Fibroblast of gingiva (primary cell): ENCODE measurements around the gene GAS6.
A peak's percentile ranks its signal among the peaks of the same experiment; 100 is the strongest.

ENCODE experiments used
- DNase-seq: peaks from one replicate; pipeline ENCODE4 v3.0.0-alpha.2; 2011; ENCODE audit warnings: low read depth

Gene GAS6

DNA sequence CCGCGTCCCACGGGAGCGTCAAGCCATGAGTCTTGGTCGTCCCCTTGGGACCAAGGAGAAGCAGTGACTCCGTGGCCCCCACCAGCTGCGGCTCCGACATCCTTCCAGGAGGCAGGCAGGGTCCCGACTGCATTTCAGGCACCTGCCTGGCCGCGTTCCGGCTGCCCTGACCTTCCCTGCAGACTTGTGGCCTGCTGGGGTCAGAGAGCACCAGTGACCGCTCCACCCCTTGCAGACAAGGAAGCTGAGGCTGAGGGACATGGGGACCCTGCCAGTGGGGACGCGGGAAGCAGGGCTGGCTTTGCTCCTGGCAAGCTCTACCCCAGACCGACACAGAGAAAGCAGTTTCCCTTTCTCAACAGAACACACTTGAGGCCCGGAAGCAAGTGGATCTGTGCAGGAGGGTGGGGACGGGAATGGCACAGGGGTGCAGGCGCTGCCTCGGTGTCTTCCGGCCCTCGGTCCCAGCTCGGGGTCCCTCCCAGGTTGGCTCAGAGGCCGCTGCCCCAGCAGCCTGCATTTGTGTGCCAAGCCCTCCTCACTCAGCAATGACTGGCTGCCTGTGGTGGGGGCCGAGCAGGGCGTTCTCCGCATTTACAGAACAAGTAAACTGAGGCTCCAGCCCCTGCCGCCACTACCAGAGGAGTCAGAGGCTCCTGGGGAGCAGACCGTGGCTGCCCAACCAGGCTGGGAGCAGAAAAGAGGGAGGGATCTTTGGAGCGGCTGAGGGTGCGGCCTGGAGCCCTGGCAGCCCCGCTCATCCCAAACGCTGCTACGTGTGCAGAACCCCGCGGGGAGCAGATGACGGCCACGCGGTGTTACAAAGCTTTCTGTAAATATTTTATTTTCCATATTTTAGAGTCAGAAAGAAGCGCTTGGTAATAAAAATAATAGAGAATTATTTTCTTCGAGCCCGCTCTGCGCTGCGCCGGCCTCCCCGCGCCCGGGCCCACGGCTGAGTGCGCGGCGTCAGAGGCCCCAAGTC lies 43.9 kb downstream of the GAS6 start:
- DNase-seq = peak; percentile 16

- DNase-seq = no peak
Observed at GRCh38 chr13:113819341-113819730, 44.5 kb downstream of the GAS6 start.

DNA sequence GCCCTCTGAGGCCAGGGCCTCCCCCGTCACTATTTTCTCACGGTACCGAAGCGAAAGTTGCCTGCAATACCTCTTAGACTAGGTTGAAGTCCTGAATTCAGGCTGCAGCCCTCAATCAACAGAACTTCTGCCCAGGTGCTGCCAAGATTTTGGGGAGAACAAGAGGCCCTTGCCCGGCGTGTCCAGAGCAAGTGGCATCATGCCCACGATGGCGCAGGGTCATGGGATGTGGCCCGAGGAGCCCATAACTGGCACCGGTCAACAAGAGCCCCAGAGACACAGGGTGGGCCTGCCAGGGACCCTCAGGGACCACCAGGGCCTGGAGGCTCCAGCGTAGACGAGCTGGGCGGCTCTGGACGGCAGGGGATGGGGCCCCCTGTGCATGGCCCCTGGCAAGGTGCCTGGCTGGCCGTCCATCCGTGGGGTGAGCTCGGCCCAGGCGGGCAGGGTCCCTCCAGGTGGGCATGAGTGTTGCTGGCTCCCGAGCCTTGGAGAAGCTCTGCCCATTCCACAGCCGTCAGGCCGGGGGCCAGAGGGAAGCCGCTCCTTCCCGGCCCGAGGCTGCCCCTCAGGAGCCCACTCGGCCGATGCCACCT lies 45.1 kb downstream of the GAS6 start:
- DNase-seq = no peak

DNA sequence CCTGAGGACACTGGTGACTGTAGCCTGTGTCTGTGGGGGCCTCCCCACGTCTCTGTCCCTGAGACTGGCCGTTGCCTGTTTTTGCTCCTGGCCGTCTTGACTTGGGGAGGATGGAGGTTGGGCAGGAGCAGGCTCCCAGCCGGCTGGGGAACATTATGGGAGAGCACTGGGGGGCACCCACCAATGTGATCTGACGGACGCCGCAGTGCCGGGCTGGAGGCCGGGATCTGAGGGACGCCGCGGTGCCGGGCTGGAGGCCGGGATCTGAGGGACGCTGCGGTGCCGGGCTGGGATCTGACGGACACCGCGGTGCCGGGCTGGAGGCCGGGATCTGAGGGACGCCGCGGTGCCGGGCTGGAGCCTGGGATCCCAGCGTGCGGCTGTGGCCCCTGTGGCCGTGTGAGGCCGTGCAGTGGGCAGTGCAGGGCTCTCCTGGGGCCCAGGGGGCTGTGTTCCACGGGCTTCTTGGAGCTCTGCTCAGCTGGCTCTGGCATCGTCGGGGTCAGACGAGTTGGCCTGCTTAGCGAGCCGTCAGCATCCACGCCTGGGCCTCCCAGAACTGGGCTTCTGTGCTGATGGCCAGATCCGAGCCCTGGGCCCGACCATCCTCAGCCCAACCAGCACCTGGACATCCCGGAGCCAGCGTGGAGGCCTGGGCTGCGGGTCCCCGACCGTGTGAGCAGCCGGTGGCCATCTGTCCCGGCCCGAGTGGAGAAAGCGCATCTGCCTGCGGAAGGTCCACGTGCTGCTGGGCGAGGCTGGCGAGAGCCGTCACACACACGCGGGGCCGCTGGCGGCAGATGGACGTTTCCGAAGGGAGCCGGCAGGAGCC lies 45.8 kb downstream of the GAS6 start:
- no peak for DNase-seq

DNA sequence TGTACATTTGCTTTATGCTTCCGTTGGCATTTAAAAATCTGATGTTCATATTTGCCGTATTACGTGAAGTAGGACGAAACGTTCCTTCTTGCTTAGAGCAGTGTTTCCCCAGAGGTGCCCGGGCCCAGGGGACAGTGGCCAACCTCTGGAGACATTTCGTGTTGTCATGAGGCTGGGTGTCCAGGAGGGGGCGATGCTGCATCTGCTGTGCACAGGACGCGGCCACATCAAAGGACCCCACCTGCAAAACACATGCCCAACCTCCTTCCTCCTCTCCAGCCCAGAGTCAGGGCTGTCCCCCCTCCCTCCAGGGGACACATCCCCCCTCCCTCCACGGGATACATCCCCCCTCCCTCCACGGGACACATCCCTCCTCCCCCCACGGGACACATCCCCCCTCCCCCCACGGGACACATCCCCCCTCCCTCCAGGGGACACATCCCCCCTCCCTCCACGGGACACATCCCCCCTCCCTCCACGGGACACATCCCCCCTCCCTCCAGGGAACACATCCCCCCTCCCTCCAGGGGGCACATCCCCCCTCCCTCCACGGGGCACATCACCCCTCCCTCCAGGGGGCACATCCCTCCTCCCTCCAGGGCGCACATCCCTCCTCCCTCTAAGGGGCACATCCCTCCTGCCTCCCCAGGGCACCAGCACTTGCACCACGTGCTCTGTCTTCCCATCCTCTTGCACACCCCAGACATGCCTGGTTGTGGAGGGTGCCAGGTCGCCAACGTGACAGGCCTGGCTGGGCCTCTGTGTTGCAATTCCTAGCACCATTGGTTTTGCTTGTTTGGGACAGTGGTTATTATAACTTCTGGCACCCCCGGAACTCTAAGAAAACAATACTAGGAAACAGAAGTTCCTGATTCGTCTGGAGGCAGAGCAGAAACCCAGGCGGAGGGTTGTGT lies 46.7 kb downstream of the GAS6 start:
- DNase-seq = peak; percentile 96

GRCh38 chr13:113816254-113816929 lies 47.5 kb downstream of the GAS6 start:
- no peak for DNase-seq

DNA sequence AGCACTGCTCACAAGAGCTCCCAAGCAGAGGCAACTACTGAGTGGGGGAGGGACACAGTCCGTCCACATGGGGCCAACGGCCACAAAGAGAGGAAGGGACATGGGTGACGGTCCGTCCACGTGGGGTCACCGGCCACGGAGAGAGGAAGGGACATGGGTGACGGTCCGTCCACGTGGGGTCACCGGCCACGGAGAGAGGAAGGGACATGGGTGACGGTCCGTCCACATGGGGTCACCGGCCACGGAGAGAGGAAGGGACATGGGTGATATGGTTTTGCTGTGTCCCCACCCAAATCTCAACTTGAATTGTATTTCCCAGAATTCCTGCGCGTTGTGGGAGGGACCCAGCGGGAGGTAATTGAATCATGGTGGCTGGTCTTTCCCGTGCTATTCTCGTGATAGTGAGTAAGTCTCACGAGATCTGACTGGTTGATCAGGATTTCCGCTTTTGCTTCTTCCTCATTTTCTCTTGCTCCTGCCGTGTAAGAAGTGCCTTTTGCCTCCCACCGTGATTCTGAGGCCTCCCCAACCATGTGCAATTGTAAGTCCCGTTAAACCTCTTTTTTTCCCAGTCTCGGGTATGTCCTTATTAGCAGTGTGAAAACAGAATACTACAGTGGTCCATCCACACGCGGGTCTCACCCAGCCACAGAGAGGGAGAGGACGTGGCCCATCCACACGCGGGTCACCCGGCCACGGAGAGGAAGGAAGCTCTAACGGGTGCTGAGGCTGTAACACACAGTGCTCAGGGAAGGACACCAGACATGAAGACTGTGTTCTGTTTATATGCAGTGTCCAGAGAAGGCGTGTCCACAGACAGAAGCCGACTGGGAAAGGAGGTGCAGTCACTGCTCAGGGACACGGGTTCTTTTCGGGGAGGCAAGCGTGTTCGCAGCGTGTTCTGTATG lies 48.5 kb downstream of the GAS6 start:
- no peak for DNase-seq

- DNase-seq = no peak
Observed at GRCh38 chr13:113814435-113814821, 49.4 kb downstream of the GAS6 start.

- DNase-seq = no peak
Observed at GRCh38 chr13:113813749-113814434, 50.0 kb downstream of the GAS6 start.

GRCh38 chr13:113813070-113813748 lies 50.7 kb downstream of the GAS6 start:
- no peak for DNase-seq

- no peak for DNase-seq
Observed at GRCh38 chr13:113812178-113813040, 51.5 kb downstream of the GAS6 start.

DNA sequence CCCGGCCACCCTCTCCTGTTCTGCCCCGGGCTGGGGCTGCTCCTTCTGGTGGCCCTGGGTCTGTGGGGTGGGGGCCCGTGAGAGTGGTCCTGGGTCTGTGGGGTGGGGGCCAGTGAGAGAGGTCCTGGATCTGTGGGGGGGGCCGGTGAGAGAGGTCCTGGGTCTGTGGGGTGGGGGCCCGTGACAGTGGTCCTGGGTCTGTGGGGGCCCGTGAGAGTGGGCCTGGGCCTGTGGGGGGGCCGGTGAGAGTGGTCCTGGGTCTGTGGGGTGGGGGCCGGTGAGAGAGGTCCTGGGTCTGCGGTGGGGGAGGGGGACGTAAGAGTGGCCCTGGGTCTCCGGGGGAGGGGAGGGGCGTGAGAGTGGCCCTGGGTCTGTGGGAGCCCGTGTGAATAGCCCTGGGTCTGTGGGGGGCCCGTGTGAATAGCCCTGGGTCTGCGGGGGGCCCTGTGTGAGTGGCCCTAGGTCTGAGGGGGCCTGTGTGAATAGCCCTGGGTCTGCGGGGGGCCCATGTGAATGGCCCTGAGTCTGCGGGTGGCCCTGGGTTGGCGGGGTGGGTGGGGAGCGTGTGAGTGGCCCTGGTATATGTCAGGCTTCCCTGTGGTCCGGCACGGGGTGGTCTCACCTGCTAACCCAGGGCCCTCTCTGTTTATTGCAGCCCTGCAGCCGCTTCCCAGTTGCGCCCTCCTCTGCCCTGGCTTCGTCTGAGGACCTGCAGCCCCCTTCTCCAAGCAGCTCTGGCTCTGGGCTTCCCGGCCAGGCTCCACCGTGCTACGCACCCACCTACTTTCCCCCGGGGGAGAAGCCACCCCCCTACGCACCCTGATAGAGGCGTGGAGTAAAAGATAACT lies 52.6 kb downstream of the GAS6 start:
- DNase-seq = no peak

GRCh38 chr13:113810640-113811039 lies 53.2 kb downstream of the GAS6 start:
- DNase-seq = no peak

GRCh38 chr13:113809934-113810333 lies 53.9 kb downstream of the GAS6 start:
- no peak for DNase-seq

- DNase-seq = no peak
Observed at GRCh38 chr13:113808058-113808834, 55.6 kb downstream of the GAS6 start.

DNA sequence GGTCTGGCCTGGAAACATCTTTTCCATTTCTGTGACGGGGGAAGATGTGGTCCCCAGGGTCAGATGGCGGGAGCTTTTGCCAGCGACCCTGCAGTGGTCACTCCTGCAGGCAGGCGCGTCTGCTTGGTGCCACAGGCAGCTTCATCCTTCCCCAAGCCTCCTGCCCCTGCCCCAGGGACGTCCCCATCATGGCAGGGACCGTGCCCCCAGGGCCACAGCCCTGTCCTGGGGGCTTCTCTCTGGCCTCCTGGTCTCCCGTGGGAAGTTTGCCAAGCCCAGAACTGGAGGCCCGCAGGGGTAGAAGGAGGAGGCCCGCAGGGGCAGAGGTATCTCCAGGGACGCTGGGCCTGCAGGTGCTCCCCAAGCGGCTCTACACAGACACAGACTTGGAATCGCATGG lies 57.4 kb downstream of the GAS6 start:
- no peak for DNase-seq
